ENCODE results near the gene GDNF. TPM values are rescaled to one million over a fixed set of nuclear protein-coding genes. Genes with fewer than 3 reads are reported as not detected.

GDNF gene
- total RNA-seq, result 0.47 and 0.57 TPM in 2 replicates
- long read RNA-seq, result 0 reads

- Mint-ChIP-seq H3K36me3 (ENCODE audit: insufficient read depth) (no peaks in the 10 kb centered on the region), H3K4me3 (ENCODE audit: low read depth) (peak within 1 kb of the TSS; percentile 67), H3K27ac (no peak within 1 kb of the TSS), H3K4me1 (ENCODE audit: low read depth) (peaks cover 12% of the 10 kb centered on the region), H3K27me3 (peaks cover 90% of the 10 kb centered on the region), H3K9me3 (ENCODE audit: low read depth) (no peaks in the 10 kb centered on the region)
- no peak for TF ChIP-seq CTCF (IDR thresholded peaks at IDR 0.05; ENCODE audit: unreplicated experiment)
- peak; percentile 25 for DNase-seq (ENCODE audit: low spot score, unreplicated experiment)
These were observed at the start of gene GDNF for GRCh38 chr5:37839407-37840052. TSS of gene GDNF (minus strand) at chr5:37840041. CDS start at chr5:37834796, 5,245 bp downstream.

GRCh38 chr5:37888476-37888875 is 48.6 kb upstream of the GDNF start:
- Mint-ChIP-seq H3K4me1 (ENCODE audit: low read depth) (peaks cover 2% of the 10 kb centered on the region), H3K9me3 (ENCODE audit: low read depth) (no peaks in the 10 kb centered on the region), H3K36me3 (ENCODE audit: insufficient read depth) (no peaks in the 10 kb centered on the region), H3K4me3 (ENCODE audit: low read depth) (no peak overlapping the region), H3K27ac (no peak overlapping the region), H3K27me3 (peaks cover 3% of the 10 kb centered on the region)
- no peak for TF ChIP-seq CTCF (IDR thresholded peaks at IDR 0.05; ENCODE audit: unreplicated experiment)
- no peak for DNase-seq (ENCODE audit: low spot score, unreplicated experiment)

- no peak overlapping the region for H3K4me3 Mint-ChIP-seq (ENCODE audit: low read depth)
- H3K9me3 Mint-ChIP-seq (ENCODE audit: low read depth), result no peaks in the 10 kb centered on the region
- no peak overlapping the region for H3K27ac Mint-ChIP-seq
- H3K36me3 Mint-ChIP-seq (ENCODE audit: insufficient read depth), result no peaks in the 10 kb centered on the region
- H3K27me3 Mint-ChIP-seq, result peaks cover 3% of the 10 kb centered on the region
- peaks cover 4% of the 10 kb centered on the region for H3K4me1 Mint-ChIP-seq (ENCODE audit: low read depth)
- TF ChIP-seq CTCF (IDR thresholded peaks at IDR 0.05; ENCODE audit: unreplicated experiment), result no peak
- DNase-seq (ENCODE audit: low spot score, unreplicated experiment), result no peak
These were observed 46.5 kb upstream of the GDNF start for GRCh38 chr5:37886242-37886905.

GRCh38 chr5:37882636-37883035 is 42.8 kb upstream of the GDNF start:
- Mint-ChIP-seq H3K36me3 (ENCODE audit: insufficient read depth) (no peaks in the 10 kb centered on the region), H3K27ac (no peak overlapping the region), H3K4me1 (ENCODE audit: low read depth) (peaks cover 4% of the 10 kb centered on the region), H3K9me3 (ENCODE audit: low read depth) (no peaks in the 10 kb centered on the region), H3K27me3 (no peaks in the 10 kb centered on the region), H3K4me3 (ENCODE audit: low read depth) (no peak overlapping the region)
- TF ChIP-seq CTCF (IDR thresholded peaks at IDR 0.05; ENCODE audit: unreplicated experiment), result no peak
- DNase-seq (ENCODE audit: low spot score, unreplicated experiment), result no peak

GRCh38 chr5:37881359-37881758 is 41.5 kb upstream of the GDNF start:
- H3K9me3 Mint-ChIP-seq (ENCODE audit: low read depth), result no peaks in the 10 kb centered on the region
- no peaks in the 10 kb centered on the region for H3K27me3 Mint-ChIP-seq
- TF ChIP-seq CTCF (IDR thresholded peaks at IDR 0.05; ENCODE audit: unreplicated experiment), result no peak
- peaks cover 4% of the 10 kb centered on the region for H3K4me1 Mint-ChIP-seq (ENCODE audit: low read depth)
- DNase-seq (ENCODE audit: low spot score, unreplicated experiment), result no peak
- H3K36me3 Mint-ChIP-seq (ENCODE audit: insufficient read depth), result no peaks in the 10 kb centered on the region
- H3K27ac Mint-ChIP-seq, result no peak overlapping the region
- H3K4me3 Mint-ChIP-seq (ENCODE audit: low read depth), result no peak overlapping the region

Data from progenitor cell of endocrine pancreas (in vitro differentiated cells).